Type B pancreatic cell (in vitro differentiated cells): ENCODE data around the gene ERC2. TPM values are rescaled to one million over a fixed set of nuclear protein-coding genes. Genes with fewer than 3 reads are reported as not detected.

Experiments used
- DNase-seq: peaks from one replicate; pipeline ENCODE4 v3.0.0; 2021; ENCODE audit warnings: mixed read lengths; ENCODE audit not compliant: unreplicated experiment; ENCODE audit errors: extremely low spot score
- H3K27ac Mint-ChIP-seq: 2 replicates; pipeline ENCODE4 v1.8.0; 2021; ENCODE audit warnings: mild to moderate bottlenecking, mixed read lengths
- H3K27me3 Mint-ChIP-seq: 2 replicates; pipeline ENCODE4 v1.8.0; 2021; ENCODE audit warnings: mixed read lengths
- H3K36me3 Mint-ChIP-seq: 2 replicates; pipeline ENCODE4 v1.8.0; 2021; ENCODE audit warnings: mixed read lengths
- H3K4me1 Mint-ChIP-seq: one replicate; pipeline ENCODE4 v1.8.0; 2021; ENCODE audit warnings: mixed read lengths; ENCODE audit not compliant: unreplicated experiment
- H3K4me3 Mint-ChIP-seq: 2 replicates; pipeline ENCODE4 v1.8.0; 2021; ENCODE audit warnings: mild to moderate bottlenecking, mixed read lengths
- H3K9me3 Mint-ChIP-seq: 2 replicates; pipeline ENCODE4 v1.8.0; 2021; ENCODE audit warnings: mixed read lengths
- total RNA-seq: library from RNA; stranded (reverse); gene quantifications from 2 replicates; pipeline ENCODE4 v1.2.1, GENCODE V29; 2021; ENCODE audit warnings: low replicate concordance
- TF ChIP-seq, protein P1 (sequence below): fragments of 200-600 bp; sonication (generic); conservative IDR thresholded peaks from 2 replicates; pipeline ENCODE4 v1.5.0; 2021; ENCODE audit warnings: antibody characterized with exemption, mild to moderate bottlenecking

Gene ERC2
- total RNA-seq, 1 donor from 2014 or later = 6.1 TPM

- no peak for DNase-seq
- H3K9me3 Mint-ChIP-seq = no peaks in the 10 kb centered on the region
- TF ChIP-seq, protein P1, sequence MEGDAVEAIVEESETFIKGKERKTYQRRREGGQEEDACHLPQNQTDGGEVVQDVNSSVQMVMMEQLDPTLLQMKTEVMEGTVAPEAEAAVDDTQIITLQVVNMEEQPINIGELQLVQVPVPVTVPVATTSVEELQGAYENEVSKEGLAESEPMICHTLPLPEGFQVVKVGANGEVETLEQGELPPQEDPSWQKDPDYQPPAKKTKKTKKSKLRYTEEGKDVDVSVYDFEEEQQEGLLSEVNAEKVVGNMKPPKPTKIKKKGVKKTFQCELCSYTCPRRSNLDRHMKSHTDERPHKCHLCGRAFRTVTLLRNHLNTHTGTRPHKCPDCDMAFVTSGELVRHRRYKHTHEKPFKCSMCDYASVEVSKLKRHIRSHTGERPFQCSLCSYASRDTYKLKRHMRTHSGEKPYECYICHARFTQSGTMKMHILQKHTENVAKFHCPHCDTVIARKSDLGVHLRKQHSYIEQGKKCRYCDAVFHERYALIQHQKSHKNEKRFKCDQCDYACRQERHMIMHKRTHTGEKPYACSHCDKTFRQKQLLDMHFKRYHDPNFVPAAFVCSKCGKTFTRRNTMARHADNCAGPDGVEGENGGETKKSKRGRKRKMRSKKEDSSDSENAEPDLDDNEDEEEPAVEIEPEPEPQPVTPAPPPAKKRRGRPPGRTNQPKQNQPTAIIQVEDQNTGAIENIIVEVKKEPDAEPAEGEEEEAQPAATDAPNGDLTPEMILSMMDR = no peak
- H3K36me3 Mint-ChIP-seq = no peaks in the 10 kb centered on the region
- no peaks in the 10 kb centered on the region for H3K4me1 Mint-ChIP-seq
- H3K4me3 Mint-ChIP-seq = no peak overlapping the region
- peaks cover 5% of the 10 kb centered on the region for H3K27me3 Mint-ChIP-seq
- H3K27ac Mint-ChIP-seq = no peak overlapping the region
Observed at GRCh38 chr3:56101576-56101975, 366.7 kb downstream of the ERC2 start.

DNA sequence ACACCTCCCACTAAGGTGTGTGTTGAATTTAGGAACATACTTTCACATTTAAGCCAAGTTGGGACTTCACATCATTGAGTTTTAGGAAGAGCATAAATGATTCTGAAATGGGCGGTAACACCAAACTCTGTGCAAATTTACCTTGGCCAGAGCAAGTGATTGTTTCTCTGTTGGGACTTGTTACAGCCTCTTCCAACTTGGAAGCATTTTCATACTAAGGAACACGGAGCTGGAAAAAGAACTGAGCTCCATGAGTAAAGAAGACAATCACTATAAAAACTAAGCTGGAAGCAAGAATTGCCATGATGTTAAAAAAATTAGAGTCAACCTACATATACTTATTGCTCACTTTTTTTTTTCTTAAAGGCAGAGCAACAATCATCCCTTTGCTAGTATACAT lies 371.3 kb downstream of the ERC2 start:
- TF ChIP-seq, protein P1 = no peak
- H3K9me3 Mint-ChIP-seq = no peaks in the 10 kb centered on the region

GRCh38 chr3:56094170-56094569 lies 374.1 kb downstream of the ERC2 start:
- Mint-ChIP-seq H3K27ac (no peak overlapping the region), H3K4me3 (no peak overlapping the region), H3K36me3 (no peaks in the 10 kb centered on the region), H3K4me1 (no peaks in the 10 kb centered on the region), H3K27me3 (no peaks in the 10 kb centered on the region), H3K9me3 (no peaks in the 10 kb centered on the region)
- DNase-seq = no peak
- TF ChIP-seq, protein P1 = no peak

More for the DNA sequence above, 371.3 kb downstream of the ERC2 start:
- H3K27me3 Mint-ChIP-seq = peaks cover 5% of the 10 kb centered on the region
- no peaks in the 10 kb centered on the region for H3K4me1 Mint-ChIP-seq
- no peaks in the 10 kb centered on the region for H3K36me3 Mint-ChIP-seq
- no peak overlapping the region for H3K4me3 Mint-ChIP-seq
- no peak for DNase-seq
- no peak overlapping the region for H3K27ac Mint-ChIP-seq

- Mint-ChIP-seq H3K27ac (no peak overlapping the region), H3K36me3 (no peaks in the 10 kb centered on the region), H3K4me3 (no peak overlapping the region), H3K27me3 (no peaks in the 10 kb centered on the region), H3K9me3 (no peaks in the 10 kb centered on the region), H3K4me1 (no peaks in the 10 kb centered on the region)
- no peak for DNase-seq
- TF ChIP-seq, protein P1 = no peak
Observed at GRCh38 chr3:56089739-56090138, 378.5 kb downstream of the ERC2 start.

GRCh38 chr3:56087451-56088053 lies 380.7 kb downstream of the ERC2 start:
- DNase-seq = no peak
- Mint-ChIP-seq H3K9me3 (no peaks in the 10 kb centered on the region), H3K36me3 (no peaks in the 10 kb centered on the region), H3K4me1 (no peaks in the 10 kb centered on the region), H3K4me3 (no peak overlapping the region), H3K27ac (no peak overlapping the region), H3K27me3 (no peaks in the 10 kb centered on the region)
- TF ChIP-seq, protein P1 = no peak

GRCh38 chr3:56086355-56086754 lies 381.9 kb downstream of the ERC2 start:
- no peaks in the 10 kb centered on the region for H3K36me3 Mint-ChIP-seq
- H3K9me3 Mint-ChIP-seq = no peaks in the 10 kb centered on the region
- no peaks in the 10 kb centered on the region for H3K4me1 Mint-ChIP-seq
- H3K27me3 Mint-ChIP-seq = no peaks in the 10 kb centered on the region
- TF ChIP-seq, protein P1 = no peak
- no peak overlapping the region for H3K27ac Mint-ChIP-seq
- no peak for DNase-seq
- H3K4me3 Mint-ChIP-seq = no peak overlapping the region
